HepG2 (cell line): ENCODE results near the gene KLHL36.

Source experiments
- CBFB ChIP-seq: sonication (generic); formaldehyde crosslinking; IDR thresholded peaks from 2 replicates; pipeline ENCODE4 v1.4.0; 2020; ENCODE audit warnings: missing genetic modification reagents
- FOXM1 ChIP-seq: sonication (generic); formaldehyde crosslinking; IDR thresholded peaks from 2 replicates; pipeline ENCODE4 v1.5.0; 2020; ENCODE audit warnings: missing genetic modification reagents
- KLF13 ChIP-seq: sonication (generic); formaldehyde crosslinking; IDR thresholded peaks from 2 replicates; pipeline ENCODE4 v1.4.0; 2020; ENCODE audit warnings: mild to moderate bottlenecking, missing genetic modification reagents
- MAF1 ChIP-seq: sonication (generic); formaldehyde crosslinking; IDR thresholded peaks from 2 replicates; pipeline ENCODE4 v1.5.0; 2020; ENCODE audit warnings: missing genetic modification reagents, borderline replicate concordance
- MYC ChIP-seq: sonication (generic); formaldehyde crosslinking; IDR thresholded peaks from 2 replicates; pipeline ENCODE4 v1.9.0; 2021; ENCODE audit warnings: missing genetic modification reagents, borderline replicate concordance
- NCOA5 ChIP-seq: sonication (generic); formaldehyde crosslinking; IDR thresholded peaks from 2 replicates; pipeline ENCODE4 v1.4.0; 2020; ENCODE audit warnings: missing genetic modification reagents
- POLR2A ChIP-seq, 2 experiments: IDR thresholded peaks; 2 replicates each; pipeline ENCODE4 v1.6.1; 2011; ENCODE audit warnings: low read depth in 2 of 2, low read length in 2 of 2, mild to moderate bottlenecking in 1 of 2, moderate library complexity in 1 of 2; ENCODE audit not compliant: insufficient read depth in 1 of 2
- SMC3 ChIP-seq: IDR thresholded peaks from 2 replicates; pipeline ENCODE4 v1.6.1; 2011; ENCODE audit warnings: low read length, improper control_type of control experiment
- TBP ChIP-seq: sonication (generic); formaldehyde crosslinking; IDR thresholded peaks from 2 replicates; pipeline ENCODE4 v1.5.0; 2020; ENCODE audit warnings: missing genetic modification reagents
- TCF7 ChIP-seq: sonication (generic); IDR thresholded peaks from 2 replicates; pipeline ENCODE4 v1.6.1; 2016; ENCODE audit warnings: antibody characterized with exemption, low read depth
- ZNF703 ChIP-seq: sonication (generic); formaldehyde crosslinking; IDR thresholded peaks from 2 replicates; pipeline ENCODE4 v1.5.1; 2020; ENCODE audit warnings: missing genetic modification reagents, mild to moderate bottlenecking, moderate library complexity, borderline replicate concordance
- TF ChIP-seq, protein P1 (sequence below): sonication (generic); formaldehyde crosslinking; IDR thresholded peaks from 2 replicates; pipeline ENCODE4 v1.4.0; 2020; ENCODE audit warnings: low read depth, mild to moderate bottlenecking, missing genetic modification reagents
- TF ChIP-seq, protein P2 (sequence below), 2 experiments: IDR thresholded peaks; 2 replicates each; pipeline ENCODE4 v1.6.1; 2011 to 2012; ENCODE audit warnings: low read length in 2 of 2, borderline replicate concordance in 1 of 2, low read depth in 1 of 2, mild to moderate bottlenecking in 1 of 2, moderate library complexity in 1 of 2
- TF ChIP-seq, protein P3 (sequence below): sonication (generic); formaldehyde crosslinking; IDR thresholded peaks from 2 replicates; pipeline ENCODE4 v1.5.0; 2020; ENCODE audit warnings: mild to moderate bottlenecking, missing genetic modification reagents, moderate library complexity

DNA sequence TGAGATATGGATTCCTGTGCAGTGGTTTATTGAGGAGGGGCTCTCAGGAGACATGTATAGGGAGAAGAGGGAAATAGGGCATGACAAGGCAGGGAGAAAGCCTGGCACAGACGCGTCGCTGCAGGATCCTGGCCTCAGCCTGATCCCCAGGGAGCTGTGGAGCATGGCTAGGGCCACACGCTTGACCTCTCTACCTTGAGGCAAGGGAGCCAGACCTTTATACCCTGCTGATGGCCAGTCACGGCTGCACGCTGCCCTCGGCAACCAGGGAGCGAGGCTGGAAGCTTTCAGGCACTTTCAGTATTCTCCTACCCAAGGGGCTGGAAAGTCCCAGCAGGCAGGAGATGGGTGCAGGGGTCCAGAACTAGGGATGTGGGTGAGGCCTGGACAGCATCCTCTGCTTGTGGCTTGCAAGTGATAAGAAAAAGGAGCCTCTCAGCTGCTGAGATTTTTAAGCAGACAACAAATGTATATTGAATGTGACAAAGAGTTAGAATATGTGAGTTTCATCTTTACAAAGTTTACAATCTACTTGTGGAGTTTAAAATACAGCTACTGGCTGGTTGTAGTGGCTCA lies 10.0 kb upstream of the KLHL36 start:
- no peak for TF ChIP-seq TCF7
- peak; percentile 38; the same call in 1 of the 2 replicates for TF ChIP-seq MYC (CRISPR knock-in tag)
- TF ChIP-seq TBP (CRISPR knock-in tag): no peak
- no peak for TF ChIP-seq KLF13 (CRISPR knock-in tag)
- no peak for TF ChIP-seq FOXM1 (CRISPR knock-in tag)
- TF ChIP-seq, protein P1, sequence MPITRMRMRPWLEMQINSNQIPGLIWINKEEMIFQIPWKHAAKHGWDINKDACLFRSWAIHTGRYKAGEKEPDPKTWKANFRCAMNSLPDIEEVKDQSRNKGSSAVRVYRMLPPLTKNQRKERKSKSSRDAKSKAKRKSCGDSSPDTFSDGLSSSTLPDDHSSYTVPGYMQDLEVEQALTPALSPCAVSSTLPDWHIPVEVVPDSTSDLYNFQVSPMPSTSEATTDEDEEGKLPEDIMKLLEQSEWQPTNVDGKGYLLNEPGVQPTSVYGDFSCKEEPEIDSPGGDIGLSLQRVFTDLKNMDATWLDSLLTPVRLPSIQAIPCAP (CRISPR knock-in tag): no peak
- no peak for TF ChIP-seq ZNF703 (CRISPR knock-in tag)
- TF ChIP-seq SMC3: no peak
- TF ChIP-seq POLR2A (IDR thresholded peaks at IDR 0.05; ENCODE audit: insufficient read depth in 1 of 2, low read depth in 2 of 2, low read length in 2 of 2): no peak
- TF ChIP-seq, protein P2, sequence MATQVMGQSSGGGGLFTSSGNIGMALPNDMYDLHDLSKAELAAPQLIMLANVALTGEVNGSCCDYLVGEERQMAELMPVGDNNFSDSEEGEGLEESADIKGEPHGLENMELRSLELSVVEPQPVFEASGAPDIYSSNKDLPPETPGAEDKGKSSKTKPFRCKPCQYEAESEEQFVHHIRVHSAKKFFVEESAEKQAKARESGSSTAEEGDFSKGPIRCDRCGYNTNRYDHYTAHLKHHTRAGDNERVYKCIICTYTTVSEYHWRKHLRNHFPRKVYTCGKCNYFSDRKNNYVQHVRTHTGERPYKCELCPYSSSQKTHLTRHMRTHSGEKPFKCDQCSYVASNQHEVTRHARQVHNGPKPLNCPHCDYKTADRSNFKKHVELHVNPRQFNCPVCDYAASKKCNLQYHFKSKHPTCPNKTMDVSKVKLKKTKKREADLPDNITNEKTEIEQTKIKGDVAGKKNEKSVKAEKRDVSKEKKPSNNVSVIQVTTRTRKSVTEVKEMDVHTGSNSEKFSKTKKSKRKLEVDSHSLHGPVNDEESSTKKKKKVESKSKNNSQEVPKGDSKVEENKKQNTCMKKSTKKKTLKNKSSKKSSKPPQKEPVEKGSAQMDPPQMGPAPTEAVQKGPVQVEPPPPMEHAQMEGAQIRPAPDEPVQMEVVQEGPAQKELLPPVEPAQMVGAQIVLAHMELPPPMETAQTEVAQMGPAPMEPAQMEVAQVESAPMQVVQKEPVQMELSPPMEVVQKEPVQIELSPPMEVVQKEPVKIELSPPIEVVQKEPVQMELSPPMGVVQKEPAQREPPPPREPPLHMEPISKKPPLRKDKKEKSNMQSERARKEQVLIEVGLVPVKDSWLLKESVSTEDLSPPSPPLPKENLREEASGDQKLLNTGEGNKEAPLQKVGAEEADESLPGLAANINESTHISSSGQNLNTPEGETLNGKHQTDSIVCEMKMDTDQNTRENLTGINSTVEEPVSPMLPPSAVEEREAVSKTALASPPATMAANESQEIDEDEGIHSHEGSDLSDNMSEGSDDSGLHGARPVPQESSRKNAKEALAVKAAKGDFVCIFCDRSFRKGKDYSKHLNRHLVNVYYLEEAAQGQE (IDR thresholded peaks at IDR 0.05; ENCODE audit: borderline replicate concordance in 1 of 2, low read depth in 1 of 2, low read length in 2 of 2): no peak
- TF ChIP-seq CBFB: no peak
- TF ChIP-seq NCOA5 (CRISPR knock-in tag): no peak
- TF ChIP-seq MAF1 (CRISPR knock-in tag): no peak
- TF ChIP-seq, protein P3, sequence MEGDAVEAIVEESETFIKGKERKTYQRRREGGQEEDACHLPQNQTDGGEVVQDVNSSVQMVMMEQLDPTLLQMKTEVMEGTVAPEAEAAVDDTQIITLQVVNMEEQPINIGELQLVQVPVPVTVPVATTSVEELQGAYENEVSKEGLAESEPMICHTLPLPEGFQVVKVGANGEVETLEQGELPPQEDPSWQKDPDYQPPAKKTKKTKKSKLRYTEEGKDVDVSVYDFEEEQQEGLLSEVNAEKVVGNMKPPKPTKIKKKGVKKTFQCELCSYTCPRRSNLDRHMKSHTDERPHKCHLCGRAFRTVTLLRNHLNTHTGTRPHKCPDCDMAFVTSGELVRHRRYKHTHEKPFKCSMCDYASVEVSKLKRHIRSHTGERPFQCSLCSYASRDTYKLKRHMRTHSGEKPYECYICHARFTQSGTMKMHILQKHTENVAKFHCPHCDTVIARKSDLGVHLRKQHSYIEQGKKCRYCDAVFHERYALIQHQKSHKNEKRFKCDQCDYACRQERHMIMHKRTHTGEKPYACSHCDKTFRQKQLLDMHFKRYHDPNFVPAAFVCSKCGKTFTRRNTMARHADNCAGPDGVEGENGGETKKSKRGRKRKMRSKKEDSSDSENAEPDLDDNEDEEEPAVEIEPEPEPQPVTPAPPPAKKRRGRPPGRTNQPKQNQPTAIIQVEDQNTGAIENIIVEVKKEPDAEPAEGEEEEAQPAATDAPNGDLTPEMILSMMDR (CRISPR knock-in tag): no peak
